Large intestine (tissue), 3 donors: ENCODE data around the gene MYH14. TPM values are rescaled to one million over a fixed set of nuclear protein-coding genes. Genes with fewer than 3 reads are reported as not detected.

Source experiments
- DNase-seq, 2 donors: peaks; one replicate each; pipeline versions ENCODE4 v3.0.0 to v3.0.0-alpha.2; 2013
- H3K27ac ChIP-seq: one replicate; pipeline ENCODE4 v1.5.1; 2013; ENCODE audit warnings: low read length
- H3K27me3 ChIP-seq: 2 replicates; pipeline ENCODE4 v1.6.1; 2013; ENCODE audit warnings: low read length; ENCODE audit not compliant: control insufficient read depth, insufficient read depth
- H3K36me3 ChIP-seq: 2 replicates; pipeline ENCODE4 v1.6.1; 2013; ENCODE audit warnings: low read length; ENCODE audit not compliant: control insufficient read depth, insufficient read depth
- H3K4me1 ChIP-seq: one replicate; pipeline ENCODE4 v1.6.1; 2013; ENCODE audit warnings: low read length; ENCODE audit not compliant: control insufficient read depth, insufficient read depth
- H3K4me3 ChIP-seq: one replicate; pipeline ENCODE4 v1.5.1; 2013; ENCODE audit warnings: low read length
- H3K9me3 ChIP-seq: one replicate; pipeline ENCODE4 v1.6.1; 2013; ENCODE audit warnings: mild to moderate bottlenecking, low read depth, low read length, moderate library complexity; ENCODE audit not compliant: control insufficient read depth
- WGBS: methylation state at CpG from one replicate; pipeline ENCODE4 v1.1.5; 2013; ENCODE audit warnings: low lambda C conversion rate; ENCODE audit not compliant: insufficient coverage; 5-methylcytosine and 5-hydroxymethylcytosine counted together
- polyA plus RNA-seq: library from polyadenylated mRNA; unstranded; fragments of 120-200 nt; gene quantifications from one replicate; pipeline ENCODE4 v1.2.1, GENCODE V29; 2013

The MYH14 gene
- polyA plus RNA-seq, 1 donor, result 221 TPM

GRCh38 chr19:50281491-50281890 is 78.1 kb downstream of the MYH14 start:
- Histone ChIP-seq H3K27ac (no peak overlapping the region), H3K36me3 (peaks cover 52% of the 10 kb centered on the region)
- no CpG with 5 or more reads among the region's 22 CpGs for WGBS

GRCh38 chr19:50285833-50286232 is 82.4 kb downstream of the MYH14 start:
- Histone ChIP-seq H3K4me3 (no peak overlapping the region), H3K36me3 (peaks cover 62% of the 10 kb centered on the region), H3K9me3 (peaks cover 5% of the 10 kb centered on the region), H3K27me3 (no peaks in the 10 kb centered on the region), H3K27ac (no peak overlapping the region), H3K4me1 (no peaks in the 10 kb centered on the region)
- no peak for DNase-seq
- 100% methylated on average over 1 of the region's 2 CpGs for WGBS

More at GRCh38 chr19:50281491-50281890, 78.1 kb downstream of the MYH14 start:
- Histone ChIP-seq H3K27me3 (no peaks in the 10 kb centered on the region), H3K9me3 (peaks cover 6% of the 10 kb centered on the region), H3K4me1 (no peaks in the 10 kb centered on the region), H3K4me3 (no peak overlapping the region)
- no peak for DNase-seq

- Histone ChIP-seq H3K27me3 (no peaks in the 10 kb centered on the region), H3K27ac (no peak overlapping the region), H3K4me1 (no peaks in the 10 kb centered on the region), H3K4me3 (no peak overlapping the region), H3K9me3 (peaks cover 5% of the 10 kb centered on the region), H3K36me3 (peaks cover 61% of the 10 kb centered on the region)
- no CpG with 5 or more reads among the region's 18 CpGs for WGBS
- DNase-seq, result no peak
Observed at GRCh38 chr19:50286443-50286842, 83.0 kb downstream of the MYH14 start.

- Histone ChIP-seq H3K9me3 (peaks cover 5% of the 10 kb centered on the region), H3K4me3 (no peak overlapping the region), H3K36me3 (peaks cover 62% of the 10 kb centered on the region), H3K27me3 (no peaks in the 10 kb centered on the region), H3K27ac (no peak overlapping the region), H3K4me1 (no peaks in the 10 kb centered on the region)
- 86% methylated on average over 1 of the region's 2 CpGs for WGBS
- DNase-seq, result no peak
Observed at GRCh38 chr19:50287331-50287730, 83.9 kb downstream of the MYH14 start.

GRCh38 chr19:50288954-50289353 is 85.5 kb downstream of the MYH14 start:
- H3K27me3 ChIP-seq, result no peaks in the 10 kb centered on the region
- H3K27ac ChIP-seq, result no peak overlapping the region
- no peaks in the 10 kb centered on the region for H3K4me1 ChIP-seq
- no peak overlapping the region for H3K4me3 ChIP-seq
- peaks cover 5% of the 10 kb centered on the region for H3K9me3 ChIP-seq
- no peak for DNase-seq
- 92% methylated on average over 2 of the region's 5 CpGs for WGBS
- H3K36me3 ChIP-seq, result peaks cover 76% of the 10 kb centered on the region

- 68% methylated on average over 4 of the region's 6 CpGs for WGBS
- H3K4me1 ChIP-seq, result no peaks in the 10 kb centered on the region
- no peaks in the 10 kb centered on the region for H3K27me3 ChIP-seq
Observed at GRCh38 chr19:50290011-50290410, 86.6 kb downstream of the MYH14 start.

GRCh38 chr19:50290775-50291174 is 87.4 kb downstream of the MYH14 start:
- WGBS, result 83% methylated on average over 1 of the region's 15 CpGs
- peaks cover 80% of the 10 kb centered on the region for H3K36me3 ChIP-seq

More at GRCh38 chr19:50290011-50290410, 86.6 kb downstream of the MYH14 start:
- Histone ChIP-seq H3K27ac (no peak overlapping the region), H3K9me3 (peaks cover 5% of the 10 kb centered on the region), H3K4me3 (no peak overlapping the region), H3K36me3 (peaks cover 79% of the 10 kb centered on the region)
- no peak for DNase-seq

GRCh38 chr19:50292216-50292827 is 88.9 kb downstream of the MYH14 start:
- Histone ChIP-seq H3K4me1 (no peaks in the 10 kb centered on the region), H3K4me3 (no peak overlapping the region), H3K27ac (no peak overlapping the region), H3K9me3 (no peaks in the 10 kb centered on the region), H3K36me3 (peaks cover 72% of the 10 kb centered on the region), H3K27me3 (no peaks in the 10 kb centered on the region)
- WGBS, result no CpG with 5 or more reads among the region's 11 CpGs
- DNase-seq, result no peak

More at GRCh38 chr19:50290775-50291174, 87.4 kb downstream of the MYH14 start:
- no peak for DNase-seq
- Histone ChIP-seq H3K27me3 (no peaks in the 10 kb centered on the region), H3K9me3 (peaks cover 5% of the 10 kb centered on the region), H3K4me3 (no peak overlapping the region), H3K4me1 (no peaks in the 10 kb centered on the region), H3K27ac (no peak overlapping the region)

- no peak overlapping the region for H3K4me3 ChIP-seq
- no peaks in the 10 kb centered on the region for H3K27me3 ChIP-seq
- no peak overlapping the region for H3K27ac ChIP-seq
- no peaks in the 10 kb centered on the region for H3K9me3 ChIP-seq
- H3K36me3 ChIP-seq, result peaks cover 68% of the 10 kb centered on the region
- DNase-seq, result no peak
- H3K4me1 ChIP-seq, result no peaks in the 10 kb centered on the region
- WGBS, result no CpG with 5 or more reads among the region's 14 CpGs
Observed at GRCh38 chr19:50293263-50294004, 90.0 kb downstream of the MYH14 start.

GRCh38 chr19:50300051-50300450 is 96.6 kb downstream of the MYH14 start:
- no CpG with 5 or more reads among the region's 2 CpGs for WGBS
- H3K36me3 ChIP-seq, result peaks cover 48% of the 10 kb centered on the region
- no peak overlapping the region for H3K27ac ChIP-seq
- H3K9me3 ChIP-seq, result peaks cover 3% of the 10 kb centered on the region
- no peak for DNase-seq
- no peaks in the 10 kb centered on the region for H3K4me1 ChIP-seq
- H3K27me3 ChIP-seq, result no peaks in the 10 kb centered on the region
- H3K4me3 ChIP-seq, result no peak overlapping the region
